IMR-90 (cell line): ENCODE results near the gene ADAM33. TPM values are rescaled to one million over a fixed set of nuclear protein-coding genes. Genes with fewer than 3 reads are reported as not detected.

Source experiments
- ATAC-seq: fragments of 200-7000 bp; cut with Tn5 transposase; 2 replicates; pipeline ENCODE4 v1.9.1; 2020; ENCODE audit warnings: low read depth, mild to moderate bottlenecking, moderate library complexity
- BruUV-seq: library from RNA; stranded (reverse); fragments of 400-500 nt; replicated peaks from 2 replicates; lab custom pipeline; 2021; lab: Mats Ljungman, UMichigan
- CTCF ChIA-PET: fragments of 300-600 bp; formaldehyde crosslinking; extraction: SDS; loops from one replicate; lab custom pipeline; 2021; ENCODE audit warnings: antibody characterized with exemption; lab: Yijun Ruan, JAX
- POLR2A ChIA-PET: fragments of 300-600 bp; sonication (Branson Sonifier 250); formaldehyde crosslinking; loops from one replicate; lab custom pipeline; 2022; ENCODE audit warnings: antibody characterized with exemption; ENCODE audit not compliant: unreplicated experiment; lab: Charles Lee
- DNase-seq: peaks from one replicate; pipeline ENCODE4 v3.0.0; 2013
- H2AFZ ChIP-seq: replicated peaks from 2 replicates; pipeline ENCODE3; 2013; ENCODE audit warnings: low read length, mild to moderate bottlenecking; ENCODE audit not compliant: poor library complexity
- H2AK5ac ChIP-seq: 2 replicates; pipeline ENCODE4 v1.6.1; 2013; ENCODE audit warnings: low read depth, low read length, inconsistent platforms
- H2AK9ac ChIP-seq: replicated peaks from 2 replicates; pipeline ENCODE3; 2013; ENCODE audit warnings: mild to moderate bottlenecking, low read depth, low read length, moderate library complexity; ENCODE audit not compliant: poor library complexity
- H2BK120ac ChIP-seq: 2 replicates; pipeline ENCODE4 v1.6.1; 2013; ENCODE audit warnings: low read depth, low read length, inconsistent platforms
- H2BK15ac ChIP-seq: 3 replicates; pipeline ENCODE4 v1.6.1; 2013; ENCODE audit warnings: low read depth, low read length, inconsistent platforms
- H2BK20ac ChIP-seq: 2 replicates; pipeline ENCODE4 v1.6.1; 2013; ENCODE audit warnings: low read depth, mild to moderate bottlenecking, inconsistent platforms, low read length, moderate library complexity
- H2BK5ac ChIP-seq: 2 replicates; pipeline ENCODE4 v1.6.1; 2013; ENCODE audit warnings: mild to moderate bottlenecking, low read depth, low read length, inconsistent platforms; ENCODE audit not compliant: poor library complexity, severe bottlenecking
- H3K14ac ChIP-seq: replicated peaks from 2 replicates; pipeline ENCODE4 v1.6.1; 2013; ENCODE audit warnings: low read depth, low read length, inconsistent platforms
- H3K18ac ChIP-seq: 2 replicates; pipeline ENCODE4 v1.6.1; 2013; ENCODE audit warnings: low read depth, low read length, control low read depth
- H3K23ac ChIP-seq: 2 replicates; pipeline ENCODE4 v1.6.1; 2013; ENCODE audit warnings: low read depth, low read length, inconsistent platforms
- H3K27ac ChIP-seq: 2 replicates; pipeline ENCODE4 v1.5.1; 2013; ENCODE audit warnings: mild to moderate bottlenecking, control low read depth, low read length; ENCODE audit not compliant: insufficient read depth
- H3K27me3 ChIP-seq: 2 replicates; pipeline ENCODE4 v1.6.1; 2013; ENCODE audit warnings: low read length; ENCODE audit not compliant: control insufficient read depth, insufficient read depth
- H3K36me3 ChIP-seq: 2 replicates; pipeline ENCODE4 v1.6.1; 2013; ENCODE audit warnings: low read length, mixed read lengths; ENCODE audit not compliant: control insufficient read depth, insufficient read depth
- H3K4ac ChIP-seq: 2 replicates; pipeline ENCODE4 v1.6.1; 2013; ENCODE audit warnings: low read depth, low read length, inconsistent platforms
- H3K4me1 ChIP-seq: 2 replicates; pipeline ENCODE4 v1.6.1; 2013; ENCODE audit warnings: low read length, mixed read lengths; ENCODE audit not compliant: control insufficient read depth, insufficient read depth
- H3K4me2 ChIP-seq: 2 replicates; pipeline ENCODE4 v1.6.1; 2013; ENCODE audit warnings: low read depth, mild to moderate bottlenecking, control low read depth, low read length, moderate library complexity
- H3K4me3 ChIP-seq: 2 replicates; pipeline ENCODE4 v1.5.1; 2013; ENCODE audit warnings: low read depth, mild to moderate bottlenecking, control low read depth, low read length, moderate library complexity; ENCODE audit not compliant: insufficient read depth
- H3K56ac ChIP-seq: 2 replicates; pipeline ENCODE4 v1.6.1; 2013; ENCODE audit warnings: low read length, inconsistent platforms; ENCODE audit not compliant: insufficient read depth; ENCODE audit errors: extremely low read depth
- H3K79me1 ChIP-seq, 2 experiments: 2 replicates each; pipeline ENCODE4 v1.6.1; 2013; ENCODE audit warnings: low read length in 2 of 2, inconsistent platforms in 1 of 2, low read depth in 1 of 2
- H3K9ac ChIP-seq: 2 replicates; pipeline ENCODE4 v1.6.1; 2013; ENCODE audit warnings: low read depth, low read length, control low read depth
- H3K9me1 ChIP-seq: 2 replicates; pipeline ENCODE4 v1.6.1; 2013; ENCODE audit warnings: low read length, inconsistent platforms; ENCODE audit not compliant: insufficient read depth
- H3K9me3 ChIP-seq: 2 replicates; pipeline ENCODE4 v1.6.1; 2013; ENCODE audit warnings: low read length; ENCODE audit not compliant: control insufficient read depth, insufficient read depth
- H4K20me1 ChIP-seq: 2 replicates; pipeline ENCODE4 v1.6.1; 2013; ENCODE audit warnings: low read length, inconsistent platforms; ENCODE audit not compliant: insufficient read depth
- H4K5ac ChIP-seq: 2 replicates; pipeline ENCODE4 v1.6.1; 2013; ENCODE audit warnings: mild to moderate bottlenecking, low read depth, low read length, control low read depth
- H4K8ac ChIP-seq, 2 experiments: 2 replicates each; pipeline ENCODE4 v1.6.1; 2013; ENCODE audit warnings: low read depth in 2 of 2, low read length in 2 of 2, control low read depth in 1 of 2, inconsistent platforms in 1 of 2
- H4K91ac ChIP-seq: 2 replicates; pipeline ENCODE4 v1.6.1; 2013; ENCODE audit warnings: low read depth, low read length, inconsistent platforms; ENCODE audit not compliant: insufficient read depth
- BHLHE40 ChIP-seq: fragments of 150-350 bp; IDR thresholded peaks from 2 replicates; pipeline ENCODE4 v1.6.1; 2016; ENCODE audit warnings: mild to moderate bottlenecking, low read depth, low read length
- CEBPB ChIP-seq: IDR thresholded peaks from 2 replicates; pipeline ENCODE4 v1.6.1; 2012; ENCODE audit warnings: low read depth, low read length, improper control_type of control experiment
- CHD1 ChIP-seq: IDR thresholded peaks from 2 replicates; pipeline ENCODE4 v1.6.1; 2012; ENCODE audit warnings: low read depth, low read length, improper control_type of control experiment
- FOS ChIP-seq: fragments of 150-350 bp; IDR thresholded peaks from 2 replicates; pipeline ENCODE4 v1.6.1; 2016; ENCODE audit warnings: low read depth, low read length
- MAFK ChIP-seq: IDR thresholded peaks from 2 replicates; pipeline ENCODE4 v1.6.1; 2012; ENCODE audit warnings: low read depth, low read length, improper control_type of control experiment
- MXI1 ChIP-seq: IDR thresholded peaks from 2 replicates; pipeline ENCODE4 v1.6.1; 2012; ENCODE audit warnings: low read depth, mild to moderate bottlenecking, low read length, moderate library complexity, borderline replicate concordance
- NFE2L2 ChIP-seq: fragments of 150-350 bp; IDR thresholded peaks from 2 replicates; pipeline ENCODE4 v1.6.1; 2016; ENCODE audit warnings: low read depth, mild to moderate bottlenecking, low read length
- POLR2A ChIP-seq: IDR thresholded peaks from 2 replicates; pipeline ENCODE4 v1.6.1; 2012; ENCODE audit warnings: mild to moderate bottlenecking, low read depth, low read length
- RCOR1 ChIP-seq: IDR thresholded peaks from 2 replicates; pipeline ENCODE4 v1.6.1; 2012; ENCODE audit warnings: mild to moderate bottlenecking, low read length, improper control_type of control experiment; ENCODE audit not compliant: insufficient replicate concordance
- RFX5 ChIP-seq: IDR thresholded peaks from 2 replicates; pipeline ENCODE4 v1.8.0; 2012; ENCODE audit warnings: low read depth, mild to moderate bottlenecking, low read length, moderate library complexity
- SMC3 ChIP-seq: fragments of 150-350 bp; IDR thresholded peaks from 2 replicates; pipeline ENCODE4 v1.6.1; 2016; ENCODE audit warnings: low read depth, mild to moderate bottlenecking, antibody characterized with exemption, low read length, moderate library complexity
- WGBS, 2 experiments: methylation state at CpG; one replicate each; pipeline versions ENCODE4 v1.1.5 to v1.1.7; 2013; ENCODE audit warnings: missing lambda C conversion rate in 2 of 2; ENCODE audit not compliant: insufficient read length in 1 of 2; ENCODE audit errors: extremely low coverage in 2 of 2; 5-methylcytosine and 5-hydroxymethylcytosine counted together
- dilution Hi-C: fragments of 300-500 bp; cut with HindIII; formaldehyde crosslinking; loops from one replicate; pipeline ENCODE4 v1.14.3; 2018; ENCODE audit warnings: low sequenced_read_pairs; ENCODE audit not compliant: unreplicated experiment
- in situ Hi-C: fragments of 300-500 bp; cut with MboI; formaldehyde crosslinking; loops from 3 replicates; pipeline ENCODE4 v1.14.3; 2019; ENCODE audit warnings: low sequenced_read_pairs, inconsistent platforms, mixed read lengths
- intact Hi-C: fragments of 100-400 bp; cut with micrococcal nuclease; formaldehyde crosslinking; loops from 2 replicates; pipeline ENCODE4 v1.10.0; 2022
- polyA plus RNA-seq, 3 experiments: library from polyadenylated mRNA; depleted of rRNA; stranded (reverse); fragments of >200 nt; gene quantifications; 2 replicates each; pipeline ENCODE4 v1.2.3, GENCODE V29; 2012; ENCODE audit warnings: low replicate concordance in 1 of 3
- total RNA-seq: library from RNA; depleted of rRNA; stranded (reverse); fragments of >200 nt; gene quantifications from 2 replicates; pipeline ENCODE4 v1.2.3, GENCODE V29; 2012
- TF ChIP-seq, protein P1 (sequence below): conservative IDR thresholded peaks from 2 replicates; pipeline ENCODE4 v1.5.1; 2012; ENCODE audit warnings: mild to moderate bottlenecking, low read depth, low read length, improper control_type of control experiment
- TF ChIP-seq, protein P2 (sequence below): fragments of 150-350 bp; IDR thresholded peaks from 2 replicates; pipeline ENCODE4 v1.6.1; 2017; ENCODE audit warnings: mild to moderate bottlenecking, antibody characterized with exemption, low read length, low read depth

ADAM33 gene
- total and polyA plus RNA-seq, 2 of the 4 experiments (the other 2 are of a cell fraction) = 0.18 to 1.7 TPM

- no peak for TF ChIP-seq RCOR1
- TF ChIP-seq MXI1 = no peak
Measured at GRCh38 chr20:3652676-3653596, 28.9 kb downstream of the ADAM33 start (continued).

DNA sequence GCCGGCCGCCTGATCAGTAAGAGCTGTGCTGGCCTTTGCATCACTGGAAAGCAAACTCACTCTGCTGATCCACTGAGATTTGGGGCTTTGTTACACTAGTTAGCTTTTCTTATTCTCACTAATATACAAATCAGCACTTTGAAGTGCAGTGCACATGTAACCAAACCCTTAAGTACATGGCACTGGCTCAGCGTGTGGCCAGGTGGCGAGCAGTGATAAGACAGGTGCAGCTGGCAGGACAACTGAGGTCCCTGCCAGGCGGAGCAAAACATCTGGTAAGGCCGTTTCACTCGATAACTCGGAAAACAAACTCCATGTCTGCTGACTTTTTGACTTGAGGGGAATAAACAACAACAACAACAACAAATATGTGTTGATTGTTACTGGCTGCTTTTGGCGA is 29.6 kb downstream of the ADAM33 start:
- no peak overlapping the region for H4K8ac ChIP-seq
- no peaks in the 10 kb centered on the region for H3K79me1 ChIP-seq
- H3K14ac ChIP-seq = no peak overlapping the region; the same call in 1 of the 2 replicates
- BruUV-seq = no TSS peak
- WGBS, 2 experiments = no CpG with 5 or more reads among the region's 9 CpGs
- no peak overlapping the region for H2BK15ac ChIP-seq
- no peak overlapping the region for H2BK5ac ChIP-seq
- no peak overlapping the region for H3K23ac ChIP-seq
- no peak overlapping the region for H3K27ac ChIP-seq
- H2AFZ ChIP-seq = no peak overlapping the region
- peaks cover 7% of the 10 kb centered on the region; the same call in 1 of the 2 replicates for H3K9me1 ChIP-seq
- H4K20me1 ChIP-seq = no peaks in the 10 kb centered on the region
- in situ Hi-C loops (no loop called here), dilution Hi-C loops (no loop called here), intact Hi-C loops (no loop called here)
- no peak overlapping the region for H2BK20ac ChIP-seq
- H2AK9ac ChIP-seq = no peak overlapping the region
- H2BK120ac ChIP-seq = no peak overlapping the region
- H3K4me1 ChIP-seq = no peaks in the 10 kb centered on the region
- ChIA-PET CTCF (no interaction called here), POLR2A (no interaction called here)
- H2AK5ac ChIP-seq = no peak overlapping the region
- no peak overlapping the region for H3K4me3 ChIP-seq
- no peak overlapping the region for H3K56ac ChIP-seq
- peaks cover 3% of the 10 kb centered on the region; the same call in 1 of the 2 replicates for H3K36me3 ChIP-seq
- H3K9me3 ChIP-seq = peaks cover 5% of the 10 kb centered on the region; the same call in 1 of the 2 replicates
- H4K91ac ChIP-seq = no peak overlapping the region
- H3K4me2 ChIP-seq = no peak overlapping the region
- no peak overlapping the region for H3K9ac ChIP-seq
- H3K18ac ChIP-seq = no peak overlapping the region
- no peak overlapping the region for H4K5ac ChIP-seq
- peaks cover 3% of the 10 kb centered on the region; the same call in 1 of the 2 replicates for H3K27me3 ChIP-seq
- ATAC-seq (no peak), DNase-seq (no peak)
- no peak overlapping the region for H3K4ac ChIP-seq
- TF ChIP-seq NFE2L2 (no peak), CEBPB (no peak), RFX5 (no peak), MAFK (no peak), POLR2A (no peak), BHLHE40 (no peak), CHD1 (no peak), SMC3 (no peak), FOS (no peak), RCOR1 (no peak)
- TF ChIP-seq, protein P1, sequence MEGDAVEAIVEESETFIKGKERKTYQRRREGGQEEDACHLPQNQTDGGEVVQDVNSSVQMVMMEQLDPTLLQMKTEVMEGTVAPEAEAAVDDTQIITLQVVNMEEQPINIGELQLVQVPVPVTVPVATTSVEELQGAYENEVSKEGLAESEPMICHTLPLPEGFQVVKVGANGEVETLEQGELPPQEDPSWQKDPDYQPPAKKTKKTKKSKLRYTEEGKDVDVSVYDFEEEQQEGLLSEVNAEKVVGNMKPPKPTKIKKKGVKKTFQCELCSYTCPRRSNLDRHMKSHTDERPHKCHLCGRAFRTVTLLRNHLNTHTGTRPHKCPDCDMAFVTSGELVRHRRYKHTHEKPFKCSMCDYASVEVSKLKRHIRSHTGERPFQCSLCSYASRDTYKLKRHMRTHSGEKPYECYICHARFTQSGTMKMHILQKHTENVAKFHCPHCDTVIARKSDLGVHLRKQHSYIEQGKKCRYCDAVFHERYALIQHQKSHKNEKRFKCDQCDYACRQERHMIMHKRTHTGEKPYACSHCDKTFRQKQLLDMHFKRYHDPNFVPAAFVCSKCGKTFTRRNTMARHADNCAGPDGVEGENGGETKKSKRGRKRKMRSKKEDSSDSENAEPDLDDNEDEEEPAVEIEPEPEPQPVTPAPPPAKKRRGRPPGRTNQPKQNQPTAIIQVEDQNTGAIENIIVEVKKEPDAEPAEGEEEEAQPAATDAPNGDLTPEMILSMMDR = no peak
- TF ChIP-seq, protein P2, sequence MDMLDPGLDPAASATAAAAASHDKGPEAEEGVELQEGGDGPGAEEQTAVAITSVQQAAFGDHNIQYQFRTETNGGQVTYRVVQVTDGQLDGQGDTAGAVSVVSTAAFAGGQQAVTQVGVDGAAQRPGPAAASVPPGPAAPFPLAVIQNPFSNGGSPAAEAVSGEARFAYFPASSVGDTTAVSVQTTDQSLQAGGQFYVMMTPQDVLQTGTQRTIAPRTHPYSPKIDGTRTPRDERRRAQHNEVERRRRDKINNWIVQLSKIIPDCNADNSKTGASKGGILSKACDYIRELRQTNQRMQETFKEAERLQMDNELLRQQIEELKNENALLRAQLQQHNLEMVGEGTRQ = no peak
